ENCODE results near the gene OR2V1.

GRCh38 chr5:181145133-181145532 is 14.2 kb upstream of the OR2V1 start:
- TF ChIP-seq, protein P1, sequence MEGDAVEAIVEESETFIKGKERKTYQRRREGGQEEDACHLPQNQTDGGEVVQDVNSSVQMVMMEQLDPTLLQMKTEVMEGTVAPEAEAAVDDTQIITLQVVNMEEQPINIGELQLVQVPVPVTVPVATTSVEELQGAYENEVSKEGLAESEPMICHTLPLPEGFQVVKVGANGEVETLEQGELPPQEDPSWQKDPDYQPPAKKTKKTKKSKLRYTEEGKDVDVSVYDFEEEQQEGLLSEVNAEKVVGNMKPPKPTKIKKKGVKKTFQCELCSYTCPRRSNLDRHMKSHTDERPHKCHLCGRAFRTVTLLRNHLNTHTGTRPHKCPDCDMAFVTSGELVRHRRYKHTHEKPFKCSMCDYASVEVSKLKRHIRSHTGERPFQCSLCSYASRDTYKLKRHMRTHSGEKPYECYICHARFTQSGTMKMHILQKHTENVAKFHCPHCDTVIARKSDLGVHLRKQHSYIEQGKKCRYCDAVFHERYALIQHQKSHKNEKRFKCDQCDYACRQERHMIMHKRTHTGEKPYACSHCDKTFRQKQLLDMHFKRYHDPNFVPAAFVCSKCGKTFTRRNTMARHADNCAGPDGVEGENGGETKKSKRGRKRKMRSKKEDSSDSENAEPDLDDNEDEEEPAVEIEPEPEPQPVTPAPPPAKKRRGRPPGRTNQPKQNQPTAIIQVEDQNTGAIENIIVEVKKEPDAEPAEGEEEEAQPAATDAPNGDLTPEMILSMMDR (IDR thresholded peaks at IDR 0.05): no peak
- TF ChIP-seq EZH2 (IDR thresholded peaks at IDR 0.05): no peak
